ENCODE results near the gene TMEM126B. TPM values are rescaled to one million over a fixed set of nuclear protein-coding genes. Genes with fewer than 3 reads are reported as not detected.

Gene TMEM126B
- total RNA-seq, 1 donor: 73.0 TPM

GRCh38 chr11:85685820-85686459, 57.5 kb downstream of the TMEM126B start, which contains the start of gene CCDC89:
TSS of gene CCDC89 (minus strand) at chr11:85686195. CDS start at chr11:85686130, 65 bp downstream.
- DNase-seq (ENCODE audit: low read depth): peak; percentile 98
- H3K4me3 ChIP-seq (ENCODE audit: low read depth, low read length): peak within 1 kb of the TSS; percentile 58
- TF ChIP-seq CTCF (IDR thresholded peaks at IDR 0.05; ENCODE audit: insufficient read depth, low read depth, low read length): no peak

Other genes with a start within 250 kb of the TMEM126B start
- gene DLG2, start 1.2 kb upstream of the TMEM126B start, total RNA-seq: 1.3 TPM in 2 replicates
- 39.9 and 46.6 TPM in 2 replicates for gene TMEM126A, start 19.4 kb downstream of the TMEM126B start, total RNA-seq
- 41.5 and 49.9 TPM in 2 replicates for gene CREBZF, start 36.5 kb downstream of the TMEM126B start, total RNA-seq
- gene CCDC89, start 57.6 kb downstream of the TMEM126B start, total RNA-seq: 2.6 and 3.9 TPM in 2 replicates
- 10.8 and 28.3 TPM in 2 replicates for gene SYTL2, start 182.5 kb downstream of the TMEM126B start, total RNA-seq
- not detected in 2 replicates for gene CCDC83, start 226.8 kb downstream of the TMEM126B start, total RNA-seq